Measurements from ENCODE around the gene PTPRR. TPM values are rescaled to one million over a fixed set of nuclear protein-coding genes. Genes with fewer than 3 reads are reported as not detected.

PTPRR gene
- total and polyA plus RNA-seq, 9 donors: 0.15 to 1.5 (median 0.32) TPM; not detected in 1

- H3K4me3 ChIP-seq: no peak overlapping the region
- H3K4me1 ChIP-seq (ENCODE audit: insufficient read depth): no peaks in the 10 kb centered on the region
- 82 to 86% (median 83%) methylated on average over 5 of the region's 5 CpGs for WGBS, 3 donors
- H3K27me3 ChIP-seq: no peaks in the 10 kb centered on the region
- no peaks in the 10 kb centered on the region for H3K9me3 ChIP-seq
- no peaks in the 10 kb centered on the region for H3K36me3 ChIP-seq
- intact Hi-C loops (cut with DNase I): no loop called here
- no peak overlapping the region for H3K27ac ChIP-seq
- TF ChIP-seq, protein P1, sequence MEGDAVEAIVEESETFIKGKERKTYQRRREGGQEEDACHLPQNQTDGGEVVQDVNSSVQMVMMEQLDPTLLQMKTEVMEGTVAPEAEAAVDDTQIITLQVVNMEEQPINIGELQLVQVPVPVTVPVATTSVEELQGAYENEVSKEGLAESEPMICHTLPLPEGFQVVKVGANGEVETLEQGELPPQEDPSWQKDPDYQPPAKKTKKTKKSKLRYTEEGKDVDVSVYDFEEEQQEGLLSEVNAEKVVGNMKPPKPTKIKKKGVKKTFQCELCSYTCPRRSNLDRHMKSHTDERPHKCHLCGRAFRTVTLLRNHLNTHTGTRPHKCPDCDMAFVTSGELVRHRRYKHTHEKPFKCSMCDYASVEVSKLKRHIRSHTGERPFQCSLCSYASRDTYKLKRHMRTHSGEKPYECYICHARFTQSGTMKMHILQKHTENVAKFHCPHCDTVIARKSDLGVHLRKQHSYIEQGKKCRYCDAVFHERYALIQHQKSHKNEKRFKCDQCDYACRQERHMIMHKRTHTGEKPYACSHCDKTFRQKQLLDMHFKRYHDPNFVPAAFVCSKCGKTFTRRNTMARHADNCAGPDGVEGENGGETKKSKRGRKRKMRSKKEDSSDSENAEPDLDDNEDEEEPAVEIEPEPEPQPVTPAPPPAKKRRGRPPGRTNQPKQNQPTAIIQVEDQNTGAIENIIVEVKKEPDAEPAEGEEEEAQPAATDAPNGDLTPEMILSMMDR (IDR thresholded peaks at IDR 0.05): no peak
- TF ChIP-seq POLR2A (IDR thresholded peaks at IDR 0.05): no peak
- TF ChIP-seq EP300 (IDR thresholded peaks at IDR 0.05): no peak
- DNase-seq: no peak
Observed at GRCh38 chr12:70788774-70789173, 131.8 kb downstream of the PTPRR start.

- DNase-seq: no peak
- Histone ChIP-seq H3K9me3 (no peaks in the 10 kb centered on the region), H3K4me1 (ENCODE audit: insufficient read depth) (no peaks in the 10 kb centered on the region), H3K27ac (no peak overlapping the region), H3K36me3 (no peaks in the 10 kb centered on the region), H3K27me3 (no peaks in the 10 kb centered on the region), H3K4me3 (no peak overlapping the region)
- TF ChIP-seq, protein P1 (IDR thresholded peaks at IDR 0.05): no peak
- TF ChIP-seq EP300 (IDR thresholded peaks at IDR 0.05): no peak
- no peak for TF ChIP-seq POLR2A (IDR thresholded peaks at IDR 0.05)
- intact Hi-C loops (cut with DNase I): no loop called here
- WGBS, 3 donors: 46 to 81% (median 66%) methylated on average over 1 of the region's 1 CpG
Observed at GRCh38 chr12:70787612-70788011, 132.9 kb downstream of the PTPRR start.

DNA sequence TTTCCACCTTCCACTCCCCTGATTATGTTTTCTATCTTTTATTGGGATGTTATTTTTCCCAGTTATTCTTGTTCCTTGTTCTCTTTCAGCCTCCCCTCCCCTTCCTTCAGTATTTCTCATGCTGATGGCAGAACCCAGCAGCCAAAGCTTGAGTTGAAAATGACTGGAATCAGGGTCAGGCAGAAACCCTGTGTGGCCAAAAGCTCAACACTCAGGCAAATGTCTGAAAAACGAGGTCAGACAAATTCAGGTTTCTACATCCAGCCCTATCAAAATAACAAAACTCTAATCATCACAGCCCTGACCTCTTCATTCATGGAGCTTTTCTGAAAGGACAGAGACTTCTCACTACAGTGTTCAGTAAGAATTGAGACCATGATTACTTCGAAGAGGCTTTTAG is 134.6 kb downstream of the PTPRR start:
- TF ChIP-seq POLR2A (IDR thresholded peaks at IDR 0.05) (no peak), EP300 (IDR thresholded peaks at IDR 0.05) (no peak)
- TF ChIP-seq, protein P1 (IDR thresholded peaks at IDR 0.05): no peak
- no peak overlapping the region for H3K4me3 ChIP-seq
- intact Hi-C loops (cut with DNase I): no loop called here
- H3K4me1 ChIP-seq (ENCODE audit: insufficient read depth): no peaks in the 10 kb centered on the region
- WGBS, 3 donors: 58 to 66% (median 64%) methylated on average over 2 of the region's 2 CpGs
- no peaks in the 10 kb centered on the region for H3K36me3 ChIP-seq
- H3K27me3 ChIP-seq: no peaks in the 10 kb centered on the region
- no peaks in the 10 kb centered on the region for H3K9me3 ChIP-seq
- no peak for DNase-seq
- H3K27ac ChIP-seq: no peak overlapping the region

DNA sequence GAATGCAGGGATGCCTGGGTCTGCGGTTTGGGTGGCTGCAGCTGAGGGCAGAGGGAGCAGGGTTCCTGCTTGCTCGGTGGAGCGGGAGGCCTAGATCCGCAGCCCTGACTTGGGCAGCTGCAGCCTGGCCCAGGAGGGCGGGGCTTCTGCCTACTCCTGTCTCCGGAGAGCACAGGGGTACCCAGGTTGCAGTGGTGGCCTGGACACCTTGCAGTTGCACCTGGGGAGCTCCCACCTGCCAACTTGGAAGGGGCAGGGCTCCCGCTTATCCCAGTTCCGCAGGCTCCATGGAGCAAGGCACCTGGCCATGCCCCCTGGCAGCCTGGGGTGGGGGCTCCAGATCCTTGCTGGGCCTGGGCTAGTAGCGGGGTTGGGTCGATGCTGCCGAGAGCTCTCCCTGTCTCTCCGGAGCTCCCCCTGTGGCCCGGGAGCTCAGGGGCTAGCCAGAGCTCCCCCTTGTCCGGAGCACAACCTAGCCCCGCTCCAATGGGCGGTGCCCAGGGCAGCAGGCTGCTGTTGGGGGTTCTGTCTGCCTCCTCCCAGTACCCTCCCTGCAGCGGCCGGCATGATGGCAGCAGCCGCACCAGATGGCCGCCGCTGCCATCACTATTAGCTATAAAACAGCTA is 136.4 kb downstream of the PTPRR start:
- intact Hi-C loops (cut with DNase I): no loop called here
- Histone ChIP-seq H3K4me1 (ENCODE audit: insufficient read depth) (no peaks in the 10 kb centered on the region), H3K27ac (no peak overlapping the region), H3K9me3 (no peaks in the 10 kb centered on the region), H3K27me3 (no peaks in the 10 kb centered on the region), H3K4me3 (no peak overlapping the region), H3K36me3 (no peaks in the 10 kb centered on the region)
- TF ChIP-seq POLR2A (IDR thresholded peaks at IDR 0.05): no peak
- TF ChIP-seq, protein P1 (IDR thresholded peaks at IDR 0.05): no peak
- no peak for TF ChIP-seq EP300 (IDR thresholded peaks at IDR 0.05)
- DNase-seq: no peak
- WGBS, 3 donors: 92 to 97% (median 94%) methylated on average over 20 to 21 of the region's 21 CpGs

Measured in ovary (tissue), 9 donors.